K562 (cell line): ENCODE data around the gene BPHL. TPM values are rescaled to one million over a fixed set of nuclear protein-coding genes. Genes with fewer than 3 reads are reported as not detected.

ENCODE experiments used
- CAMTA2 ChIP-seq: fragments of 250-450 bp; sonication (Bioruptor Pico); conservative IDR thresholded peaks from 2 replicates; pipeline ENCODE4 v1.5.1; 2022
- MECOM ChIP-seq: fragments of 250-450 bp; sonication (Bioruptor Pico); IDR thresholded peaks from 2 replicates; pipeline ENCODE4 v1.8.0; 2022; ENCODE audit warnings: inconsistent platforms
- NR4A1 ChIP-seq, 2 experiments: fragments of 250-450 bp in 1 of 2; fragments of 450-650 bp in 1 of 2; sonication (Bioruptor Pico) in 1 of 2; IDR thresholded peaks; 2 replicates each; pipeline versions ENCODE4 v1.4.0 to v1.6.1; 2016 to 2020; ENCODE audit warnings: mild to moderate bottlenecking in 2 of 2, missing compliant biosample characterization in 1 of 2, missing genetic modification characterization in 1 of 2, moderate library complexity in 1 of 2
- PHF20 ChIP-seq: fragments of 450-650 bp; IDR thresholded peaks from 2 replicates; pipeline ENCODE4 v1.6.1; 2018; ENCODE audit not compliant: partially characterized antibody
- SAFB ChIP-seq: fragments of 200-400 bp; formaldehyde crosslinking; IDR thresholded peaks from 2 replicates; pipeline ENCODE4 v1.6.1; 2017; ENCODE audit warnings: low read depth, low read length, borderline replicate concordance
- ZNF197 ChIP-seq: fragments of 200-800 bp; sonication (Bioruptor generic); IDR thresholded peaks from 2 replicates; pipeline ENCODE4 v1.6.1; 2016; ENCODE audit warnings: low read depth, missing genetic modification characterization, missing compliant biosample characterization
- polyA plus RNA-seq, 8 experiments: library from polyadenylated mRNA; depleted of rRNA in 4 of 8; stranded (reverse) in 5 of 8; unstranded in 3 of 8; fragments of >200 nt; fragmentation: Nextera tagmentation in 2 of 8; fragmentation: Illumina TruSeq in 1 of 8; extraction: Ambion mirVana in 2 of 8; extraction: Trizol in 1 of 8; gene quantifications; 2 replicates each; pipeline versions ENCODE4 v1.2.1 to v1.2.3, GENCODE V29; 2011 to 2014; ENCODE audit warnings: inconsistent platforms in 1 of 8, missing spikeins in 1 of 8
- total RNA-seq, 7 experiments: library from RNA; depleted of rRNA in 6 of 7; stranded (reverse); fragments of >200 nt in 6 of 7; fragmentation: Illumina TruSeq in 2 of 7; extraction: Trizol in 2 of 7; gene quantifications; 2 replicates each; pipeline versions ENCODE4 v1.2.1 to v1.2.3, GENCODE V29; 2011 to 2021; ENCODE audit warnings: low replicate concordance in 1 of 7
- TF ChIP-seq, protein P1 (sequence below), 2 experiments: fragments of 450-650 bp in 1 of 2; sonication (generic) in 1 of 2; formaldehyde crosslinking in 1 of 2; IDR thresholded peaks; 2 replicates each; pipeline versions ENCODE4 v1.7.1 to v1.9.0; 2016 to 2022; ENCODE audit warnings: inconsistent platforms in 1 of 2, mild to moderate bottlenecking in 1 of 2, missing genetic modification reagents in 1 of 2
- TF ChIP-seq, protein P2 (sequence below), 2 experiments: fragments of 450-650 bp; formaldehyde crosslinking in 1 of 2; IDR thresholded peaks; 2 replicates each; pipeline versions ENCODE4 v1.4.0 to v1.6.1; 2014 to 2020; ENCODE audit warnings: mild to moderate bottlenecking in 2 of 2, borderline replicate concordance in 1 of 2, low read depth in 1 of 2

The BPHL gene
- total and polyA plus RNA-seq, 9 of the 15 experiments (the other 6 are each of a cell fraction or from before 2014, with no cell fraction given): 3.5 to 17.4 (median 8.2) TPM

DNA sequence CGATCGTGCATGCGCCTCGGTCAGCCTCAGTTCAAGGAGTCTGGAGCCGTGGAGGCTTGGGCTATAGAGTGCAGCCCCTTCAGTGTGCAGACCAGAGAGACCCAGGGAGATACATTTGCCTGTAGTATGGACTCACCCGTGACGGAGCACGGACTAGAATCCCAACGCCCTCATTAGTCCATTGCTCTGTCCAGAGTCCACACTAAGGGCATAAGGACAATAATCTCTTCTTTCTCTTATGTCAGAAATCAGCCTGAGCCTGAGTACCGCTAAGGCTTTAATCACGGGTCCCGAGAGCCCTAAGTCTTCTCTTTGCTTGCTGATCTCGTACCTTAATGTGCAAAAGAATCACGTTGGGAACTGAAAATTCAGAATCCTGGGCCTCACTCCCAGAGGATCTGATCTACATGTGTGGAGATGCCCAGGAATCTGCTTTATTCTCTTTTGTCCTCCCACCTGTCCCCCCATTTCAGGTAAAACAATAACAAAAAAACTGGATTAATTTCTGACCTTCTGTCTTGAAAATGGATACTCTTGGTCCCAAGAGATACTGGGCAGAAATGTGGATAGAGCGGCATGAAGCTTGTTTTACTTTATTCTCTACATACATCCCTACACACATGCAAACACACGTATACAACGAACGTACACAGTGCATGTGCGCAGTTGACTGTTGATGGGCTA, 671 bp downstream of the BPHL start (continued):
- no peak for TF ChIP-seq CAMTA2
- TF ChIP-seq SAFB: no peak
- no peak for TF ChIP-seq NR4A1 (CRISPR knock-in tag; IDR thresholded peaks at IDR 0.05)
- TF ChIP-seq NR4A1 (tag; IDR thresholded peaks at IDR 0.05): 0 out of 2 replicates have a peak, but pooled peaks have one; percentile 1
- 0 out of 2 replicates have a peak, but pooled peaks have one; percentile 41 for TF ChIP-seq MECOM
- 0 out of 2 replicates have a peak, but pooled peaks have one; percentile 41 for TF ChIP-seq ZNF197 (CRISPR knock-in tag)
- TF ChIP-seq, protein P1, sequence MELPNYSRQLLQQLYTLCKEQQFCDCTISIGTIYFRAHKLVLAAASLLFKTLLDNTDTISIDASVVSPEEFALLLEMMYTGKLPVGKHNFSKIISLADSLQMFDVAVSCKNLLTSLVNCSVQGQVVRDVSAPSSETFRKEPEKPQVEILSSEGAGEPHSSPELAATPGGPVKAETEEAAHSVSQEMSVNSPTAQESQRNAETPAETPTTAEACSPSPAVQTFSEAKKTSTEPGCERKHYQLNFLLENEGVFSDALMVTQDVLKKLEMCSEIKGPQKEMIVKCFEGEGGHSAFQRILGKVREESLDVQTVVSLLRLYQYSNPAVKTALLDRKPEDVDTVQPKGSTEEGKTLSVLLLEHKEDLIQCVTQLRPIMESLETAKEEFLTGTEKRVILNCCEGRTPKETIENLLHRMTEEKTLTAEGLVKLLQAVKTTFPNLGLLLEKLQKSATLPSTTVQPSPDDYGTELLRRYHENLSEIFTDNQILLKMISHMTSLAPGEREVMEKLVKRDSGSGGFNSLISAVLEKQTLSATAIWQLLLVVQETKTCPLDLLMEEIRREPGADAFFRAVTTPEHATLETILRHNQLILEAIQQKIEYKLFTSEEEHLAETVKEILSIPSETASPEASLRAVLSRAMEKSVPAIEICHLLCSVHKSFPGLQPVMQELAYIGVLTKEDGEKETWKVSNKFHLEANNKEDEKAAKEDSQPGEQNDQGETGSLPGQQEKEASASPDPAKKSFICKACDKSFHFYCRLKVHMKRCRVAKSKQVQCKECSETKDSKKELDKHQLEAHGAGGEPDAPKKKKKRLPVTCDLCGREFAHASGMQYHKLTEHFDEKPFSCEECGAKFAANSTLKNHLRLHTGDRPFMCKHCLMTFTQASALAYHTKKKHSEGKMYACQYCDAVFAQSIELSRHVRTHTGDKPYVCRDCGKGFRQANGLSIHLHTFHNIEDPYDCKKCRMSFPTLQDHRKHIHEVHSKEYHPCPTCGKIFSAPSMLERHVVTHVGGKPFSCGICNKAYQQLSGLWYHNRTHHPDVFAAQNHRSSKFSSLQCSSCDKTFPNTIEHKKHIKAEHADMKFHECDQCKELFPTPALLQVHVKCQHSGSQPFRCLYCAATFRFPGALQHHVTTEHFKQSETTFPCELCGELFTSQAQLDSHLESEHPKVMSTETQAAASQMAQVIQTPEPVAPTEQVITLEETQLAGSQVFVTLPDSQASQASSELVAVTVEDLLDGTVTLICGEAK (IDR thresholded peaks at IDR 0.05): 0 out of 2 replicates have a peak, but pooled peaks have one; percentile 27
- TF ChIP-seq, protein P1 (CRISPR knock-in tag; IDR thresholded peaks at IDR 0.05): no peak
- TF ChIP-seq, protein P2, sequence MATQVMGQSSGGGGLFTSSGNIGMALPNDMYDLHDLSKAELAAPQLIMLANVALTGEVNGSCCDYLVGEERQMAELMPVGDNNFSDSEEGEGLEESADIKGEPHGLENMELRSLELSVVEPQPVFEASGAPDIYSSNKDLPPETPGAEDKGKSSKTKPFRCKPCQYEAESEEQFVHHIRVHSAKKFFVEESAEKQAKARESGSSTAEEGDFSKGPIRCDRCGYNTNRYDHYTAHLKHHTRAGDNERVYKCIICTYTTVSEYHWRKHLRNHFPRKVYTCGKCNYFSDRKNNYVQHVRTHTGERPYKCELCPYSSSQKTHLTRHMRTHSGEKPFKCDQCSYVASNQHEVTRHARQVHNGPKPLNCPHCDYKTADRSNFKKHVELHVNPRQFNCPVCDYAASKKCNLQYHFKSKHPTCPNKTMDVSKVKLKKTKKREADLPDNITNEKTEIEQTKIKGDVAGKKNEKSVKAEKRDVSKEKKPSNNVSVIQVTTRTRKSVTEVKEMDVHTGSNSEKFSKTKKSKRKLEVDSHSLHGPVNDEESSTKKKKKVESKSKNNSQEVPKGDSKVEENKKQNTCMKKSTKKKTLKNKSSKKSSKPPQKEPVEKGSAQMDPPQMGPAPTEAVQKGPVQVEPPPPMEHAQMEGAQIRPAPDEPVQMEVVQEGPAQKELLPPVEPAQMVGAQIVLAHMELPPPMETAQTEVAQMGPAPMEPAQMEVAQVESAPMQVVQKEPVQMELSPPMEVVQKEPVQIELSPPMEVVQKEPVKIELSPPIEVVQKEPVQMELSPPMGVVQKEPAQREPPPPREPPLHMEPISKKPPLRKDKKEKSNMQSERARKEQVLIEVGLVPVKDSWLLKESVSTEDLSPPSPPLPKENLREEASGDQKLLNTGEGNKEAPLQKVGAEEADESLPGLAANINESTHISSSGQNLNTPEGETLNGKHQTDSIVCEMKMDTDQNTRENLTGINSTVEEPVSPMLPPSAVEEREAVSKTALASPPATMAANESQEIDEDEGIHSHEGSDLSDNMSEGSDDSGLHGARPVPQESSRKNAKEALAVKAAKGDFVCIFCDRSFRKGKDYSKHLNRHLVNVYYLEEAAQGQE (IDR thresholded peaks at IDR 0.05; ENCODE audit: borderline replicate concordance): no peak
- TF ChIP-seq, protein P2 (CRISPR knock-in tag; IDR thresholded peaks at IDR 0.05; ENCODE audit: low read depth): no peak
- TF ChIP-seq PHF20: peak; percentile 7
